NCI-H446 treated with DMSO at 0.1 percent for 48 hours (cell line): ENCODE data around the gene MAP3K19.
"Not testable (repeated sequence)": the region's sequence is repeated elsewhere in the genome, so short reads cannot be mapped to it uniquely, and the experiment has no call there.

ENCODE experiments used
- DNase-seq: peaks from one replicate; lab custom pipeline; 2025; lab: John Stamatoyannopoulos, UW

Gene MAP3K19

DNA sequence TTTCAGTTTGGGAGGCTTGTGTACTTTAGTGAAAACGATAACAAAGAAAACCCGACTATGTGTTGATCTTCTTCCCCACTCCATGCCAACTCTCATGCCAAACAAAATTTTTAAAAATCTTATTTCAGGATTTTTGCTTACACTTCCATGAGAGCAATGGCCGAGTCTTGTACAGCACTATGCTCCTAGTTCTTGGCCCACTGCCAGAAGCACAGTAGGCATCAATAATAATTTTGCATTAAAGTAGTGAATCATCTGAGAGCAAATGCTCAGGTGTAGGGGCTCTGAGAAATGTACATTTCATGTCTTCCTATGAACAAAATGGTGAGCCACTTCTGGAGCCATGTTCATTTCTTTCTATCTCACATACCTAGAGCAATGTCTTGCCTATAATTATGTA lies 62.2 kb downstream of the MAP3K19 start:
- no peak for DNase-seq

DNA sequence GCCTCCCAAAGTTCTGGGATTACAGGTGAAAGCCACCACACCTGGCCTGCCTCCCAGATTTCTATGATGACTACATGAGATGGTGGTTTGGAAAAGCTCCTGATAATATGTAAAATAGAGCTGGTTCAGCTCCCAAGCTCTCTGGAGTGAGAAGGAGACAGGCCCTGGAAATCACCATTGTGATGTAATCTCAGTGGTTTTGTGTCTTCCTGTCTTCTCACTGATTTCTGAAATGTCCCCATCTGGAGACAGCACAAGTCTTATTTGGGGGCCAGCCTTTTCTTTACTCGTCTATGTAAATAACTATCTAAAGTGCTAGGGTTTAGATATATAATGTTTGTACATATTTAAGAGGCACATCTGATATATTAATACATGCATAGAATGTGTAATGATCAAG lies 64.6 kb downstream of the MAP3K19 start:
- no peak for DNase-seq

DNA sequence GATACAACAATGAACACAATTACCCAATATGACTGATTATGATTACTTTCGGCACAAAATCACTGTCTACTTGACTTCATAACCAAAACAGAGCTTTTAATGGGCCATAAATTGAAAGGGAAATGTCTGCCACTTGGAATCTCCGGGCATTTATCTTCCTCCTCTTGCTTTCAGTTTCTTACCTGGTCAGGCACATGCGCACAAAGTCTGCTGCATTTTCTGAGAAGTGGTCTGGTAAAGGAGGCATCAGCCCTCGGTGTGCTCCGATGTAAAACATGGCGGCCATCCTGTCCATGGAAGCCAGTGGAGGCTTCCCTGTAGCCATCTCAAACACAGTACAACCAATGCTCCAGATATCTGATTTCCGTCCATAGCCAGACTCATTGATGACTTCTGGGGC lies 66.6 kb downstream of the MAP3K19 start:
- no peak for DNase-seq

DNA sequence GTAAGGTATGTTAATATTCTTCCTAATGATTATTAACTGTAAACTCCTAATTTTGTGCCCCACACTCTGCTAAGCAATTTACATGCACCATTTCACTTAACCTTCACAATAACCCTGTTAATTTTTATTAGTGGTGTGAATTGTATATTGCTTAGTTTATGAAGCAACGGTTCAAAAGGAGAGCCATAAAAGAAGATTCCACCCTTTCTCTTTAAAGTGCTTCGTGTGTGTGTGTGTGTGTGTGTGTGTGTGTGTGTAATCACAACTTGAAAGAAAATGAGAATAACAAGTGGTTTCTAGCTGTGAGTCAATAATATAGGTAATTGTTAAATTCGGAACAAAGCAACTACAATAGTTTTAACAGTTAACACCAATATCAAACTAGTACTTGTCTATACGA lies 68.0 kb downstream of the MAP3K19 start:
- no peak for DNase-seq

DNA sequence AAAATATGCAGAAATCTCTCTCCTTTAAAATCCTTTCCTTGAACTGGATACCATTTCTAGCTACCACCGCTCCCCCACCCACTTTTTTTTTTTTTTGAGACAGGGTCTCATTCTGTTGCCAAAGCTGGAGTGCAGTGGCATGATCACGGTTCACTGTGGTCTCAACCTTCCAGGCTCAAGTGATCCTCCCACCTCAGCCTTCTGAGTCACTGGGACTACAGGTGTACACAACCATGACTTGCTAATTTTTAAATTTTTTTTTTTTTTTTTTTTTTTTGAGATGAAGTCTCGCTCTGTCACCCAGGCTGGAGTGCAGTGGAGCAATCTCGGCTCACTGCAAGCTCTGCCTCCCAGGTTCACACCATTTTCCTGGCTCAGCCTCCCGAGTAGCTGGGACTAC lies 70.1 kb downstream of the MAP3K19 start:
- not testable (repeated sequence) for DNase-seq

DNA sequence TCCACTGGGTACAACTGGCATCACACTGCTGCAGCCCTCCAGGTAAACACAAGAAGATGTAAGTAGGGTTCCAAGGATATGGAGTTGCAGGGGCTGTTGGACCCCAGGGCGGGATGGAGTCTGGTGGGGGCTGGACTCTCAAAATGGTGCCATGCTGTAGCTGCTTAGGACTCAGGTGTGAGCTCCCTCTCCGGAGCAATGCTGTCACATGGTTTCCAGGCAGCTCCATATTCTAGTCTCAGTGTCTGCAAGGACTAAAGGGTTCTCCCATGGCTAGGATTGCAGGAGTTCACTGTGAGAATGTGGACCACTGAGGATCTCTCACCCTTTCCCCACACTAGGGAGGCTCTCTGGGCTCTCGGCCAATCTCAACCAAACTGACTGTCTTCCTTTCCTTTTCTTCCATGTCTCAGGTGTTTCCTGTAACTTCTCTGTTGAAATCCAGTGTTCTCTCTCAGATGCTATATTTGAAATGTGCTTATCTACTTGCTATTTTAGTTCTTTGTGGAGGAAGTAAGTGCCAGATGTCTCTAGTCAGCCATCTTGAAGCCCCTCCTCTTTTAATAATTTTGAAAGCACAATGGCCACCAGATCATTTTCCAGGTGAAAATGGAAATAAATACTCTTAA lies 71.1 kb downstream of the MAP3K19 start:
- no peak for DNase-seq

DNA sequence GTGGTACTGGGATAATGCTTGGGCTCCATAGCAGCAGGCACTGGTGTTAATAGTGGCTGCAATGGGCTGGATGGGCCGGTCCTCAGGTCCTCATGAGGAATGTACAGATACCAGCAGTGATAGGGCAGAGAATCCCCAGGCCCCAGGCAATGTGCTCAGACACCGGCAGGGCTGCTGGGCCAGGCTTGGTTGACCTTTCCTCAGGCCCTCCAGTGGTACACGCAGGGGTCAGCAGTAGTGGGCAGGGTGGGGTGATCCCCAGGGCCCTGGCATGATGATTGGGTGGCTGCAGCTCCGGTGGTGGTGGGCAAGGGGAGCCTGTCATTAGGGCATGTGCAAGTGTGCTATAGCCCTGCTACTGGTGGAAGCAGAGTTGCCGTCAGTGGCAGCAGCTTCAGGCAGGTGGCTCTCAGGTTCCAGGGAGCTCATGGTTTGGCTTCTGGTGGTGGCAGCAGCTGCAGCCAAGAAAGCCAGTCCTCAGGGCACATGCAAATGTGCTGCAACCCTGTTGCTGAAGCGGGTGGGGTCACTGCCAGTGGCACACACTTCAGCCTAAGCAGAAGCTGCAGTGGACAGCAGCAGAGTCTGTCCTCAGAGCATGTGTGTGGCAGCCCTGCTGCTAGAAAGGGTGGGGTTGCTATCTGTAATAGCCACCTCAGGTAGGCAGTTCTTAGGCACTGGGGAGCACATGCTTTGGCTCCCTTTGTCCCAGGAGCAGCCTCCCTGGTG lies 71.8 kb downstream of the MAP3K19 start:
- no peak for DNase-seq

DNA sequence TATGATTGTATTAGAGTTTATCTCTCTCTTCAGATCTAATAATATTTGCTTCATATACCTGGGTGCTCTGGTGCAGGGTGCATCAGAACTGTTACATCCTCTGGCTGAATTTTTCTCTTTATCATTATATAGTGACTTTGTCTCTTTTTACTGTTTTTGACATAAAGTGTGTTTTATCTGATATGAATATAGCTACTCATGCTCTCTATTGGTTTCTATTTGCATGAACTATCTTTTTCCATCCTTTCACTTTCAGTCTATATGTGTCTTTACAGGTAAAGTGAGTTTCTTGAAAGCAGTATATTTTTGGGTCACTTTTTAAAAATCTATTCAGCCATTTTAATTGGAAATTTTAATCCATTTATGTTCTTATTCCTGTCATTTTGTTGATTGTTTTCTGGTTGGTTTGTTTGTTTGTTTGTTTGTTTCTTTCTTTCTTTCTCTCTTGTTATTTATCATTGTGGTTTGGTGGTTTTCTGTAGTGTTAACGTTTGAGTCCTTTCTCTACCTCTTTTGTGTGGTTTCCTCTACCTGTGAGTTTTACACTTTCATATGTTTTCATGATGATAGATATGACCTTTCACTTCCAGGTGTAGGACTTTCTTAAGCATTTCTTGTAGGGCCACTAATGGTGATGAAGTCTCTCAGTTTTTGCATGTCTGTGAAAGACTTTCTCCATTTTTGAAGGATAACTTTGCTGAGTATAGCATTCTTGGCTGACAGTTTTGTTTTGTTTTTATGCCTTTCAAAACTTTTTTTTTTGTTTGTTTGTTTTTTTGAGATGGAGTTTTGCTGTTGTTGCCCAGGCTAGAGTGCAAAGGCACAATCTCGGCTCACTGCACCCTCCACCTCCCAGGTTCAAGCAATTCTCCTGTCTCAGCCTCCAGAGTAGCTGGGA lies 73.8 kb downstream of the MAP3K19 start:
- DNase-seq, result no peak

DNA sequence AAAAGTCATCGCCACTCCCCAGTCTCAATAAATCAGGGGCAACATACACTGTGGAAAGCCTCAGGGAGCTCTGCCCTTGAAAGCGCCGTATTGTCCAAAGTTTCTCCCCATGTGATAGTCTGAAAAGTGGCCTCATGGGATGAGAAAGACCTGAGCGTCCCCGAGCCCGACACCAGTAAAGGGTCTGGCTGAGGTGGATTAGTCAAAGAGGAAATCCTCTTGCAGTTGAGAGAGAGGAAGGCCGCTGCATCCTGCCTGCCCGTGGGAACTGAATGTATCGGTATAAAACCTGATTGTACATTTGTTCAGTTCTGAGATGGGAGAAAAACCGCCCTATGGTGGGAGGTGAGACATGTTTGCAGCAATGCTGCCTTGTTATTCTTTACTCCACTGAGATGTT lies 80.1 kb downstream of the MAP3K19 start:
- DNase-seq, result not testable (repeated sequence)

DNA sequence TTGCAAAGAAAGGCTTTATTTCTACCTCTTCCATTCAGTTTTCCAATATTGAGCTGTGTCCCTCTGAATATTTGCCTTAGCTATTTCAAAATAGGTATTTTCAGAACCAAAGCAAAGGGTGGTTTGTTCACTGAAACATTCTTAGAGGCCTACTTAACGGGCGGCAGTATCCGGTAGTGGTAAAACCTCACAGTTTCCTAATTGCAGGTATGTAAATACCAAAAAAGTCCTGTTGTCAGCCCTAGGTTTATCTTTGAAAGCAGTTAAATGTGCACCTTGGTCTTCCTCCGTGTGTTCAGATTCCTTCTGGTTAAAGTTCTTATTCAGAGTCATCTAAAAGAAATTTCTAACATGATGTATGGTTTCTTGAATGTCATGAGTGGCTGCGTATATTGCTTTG lies 89.8 kb downstream of the MAP3K19 start:
- no peak for DNase-seq

DNA sequence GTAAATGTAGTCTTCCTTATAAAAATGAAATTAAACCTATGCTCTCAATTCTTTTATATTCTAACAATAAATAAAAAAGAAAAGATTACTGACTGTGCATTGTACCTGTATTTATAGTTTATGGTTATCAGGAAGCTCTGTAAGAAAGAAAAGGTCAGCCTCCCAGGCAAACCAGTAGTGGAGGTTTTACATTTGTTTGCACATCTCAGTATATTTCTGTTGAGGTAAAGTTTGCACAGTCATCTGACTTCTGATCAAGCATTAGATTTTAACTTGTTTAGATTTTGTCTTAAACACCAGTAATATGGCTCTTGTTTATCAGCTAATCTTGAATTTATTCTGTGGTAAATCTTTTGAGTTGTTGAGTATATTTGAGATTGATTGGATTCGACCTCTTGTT lies 91.5 kb downstream of the MAP3K19 start:
- no peak for DNase-seq

DNA sequence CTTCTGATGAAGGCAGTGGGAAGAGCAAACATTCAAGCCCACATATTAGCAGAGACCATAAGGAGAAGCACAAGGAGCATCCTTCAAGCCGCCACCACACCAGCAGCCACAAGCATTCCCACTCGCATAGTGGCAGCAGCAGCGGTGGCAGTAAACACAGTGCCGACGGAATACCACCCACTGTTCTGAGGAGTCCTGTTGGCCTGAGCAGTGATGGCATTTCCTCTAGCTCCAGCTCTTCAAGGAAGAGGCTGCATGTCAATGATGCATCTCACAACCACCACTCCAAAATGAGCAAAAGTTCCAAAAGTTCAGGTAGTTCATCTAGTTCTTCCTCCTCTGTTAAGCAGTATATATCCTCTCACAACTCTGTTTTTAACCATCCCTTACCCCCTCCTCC lies 93.2 kb downstream of the MAP3K19 start:
- DNase-seq, result no peak

DNA sequence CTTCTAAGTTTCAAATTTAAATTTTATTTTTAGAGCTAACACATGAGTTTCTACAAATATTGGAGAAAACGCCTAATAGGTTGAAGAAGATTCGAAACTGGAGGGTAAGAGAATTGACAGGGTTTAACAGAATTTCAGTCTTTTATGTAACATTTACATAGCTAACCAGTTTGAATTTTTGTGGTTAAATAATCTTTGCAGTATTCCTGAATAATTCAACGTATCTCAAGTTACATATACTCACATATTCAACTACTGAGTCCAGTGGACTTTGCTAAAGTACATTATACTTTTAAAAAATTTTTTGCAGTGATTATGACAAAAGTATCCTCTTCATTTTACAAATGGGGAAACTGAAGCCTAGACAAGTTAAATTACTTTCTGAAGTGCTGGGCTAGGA lies 94.6 kb downstream of the MAP3K19 start:
- no peak for DNase-seq

DNA sequence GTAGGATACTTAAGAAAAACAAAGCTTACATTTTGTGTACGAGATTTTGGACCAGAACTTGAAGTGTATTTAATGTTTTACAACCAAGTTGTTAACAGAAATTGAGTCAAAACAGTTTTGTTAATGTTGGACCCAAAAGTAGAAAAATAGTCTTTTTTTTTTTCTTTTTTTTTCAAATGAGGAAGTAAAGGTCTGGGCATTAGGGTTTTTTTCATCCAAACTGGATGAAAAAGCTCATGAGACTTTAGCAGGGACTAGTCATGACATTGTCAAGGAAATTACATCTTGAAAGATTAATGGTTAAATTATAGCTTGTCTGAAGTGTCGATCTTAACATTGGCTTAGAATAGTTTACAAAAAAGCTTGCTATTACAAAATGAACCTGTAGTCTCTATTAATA lies 96.4 kb downstream of the MAP3K19 start:
- DNase-seq, result no peak

DNA sequence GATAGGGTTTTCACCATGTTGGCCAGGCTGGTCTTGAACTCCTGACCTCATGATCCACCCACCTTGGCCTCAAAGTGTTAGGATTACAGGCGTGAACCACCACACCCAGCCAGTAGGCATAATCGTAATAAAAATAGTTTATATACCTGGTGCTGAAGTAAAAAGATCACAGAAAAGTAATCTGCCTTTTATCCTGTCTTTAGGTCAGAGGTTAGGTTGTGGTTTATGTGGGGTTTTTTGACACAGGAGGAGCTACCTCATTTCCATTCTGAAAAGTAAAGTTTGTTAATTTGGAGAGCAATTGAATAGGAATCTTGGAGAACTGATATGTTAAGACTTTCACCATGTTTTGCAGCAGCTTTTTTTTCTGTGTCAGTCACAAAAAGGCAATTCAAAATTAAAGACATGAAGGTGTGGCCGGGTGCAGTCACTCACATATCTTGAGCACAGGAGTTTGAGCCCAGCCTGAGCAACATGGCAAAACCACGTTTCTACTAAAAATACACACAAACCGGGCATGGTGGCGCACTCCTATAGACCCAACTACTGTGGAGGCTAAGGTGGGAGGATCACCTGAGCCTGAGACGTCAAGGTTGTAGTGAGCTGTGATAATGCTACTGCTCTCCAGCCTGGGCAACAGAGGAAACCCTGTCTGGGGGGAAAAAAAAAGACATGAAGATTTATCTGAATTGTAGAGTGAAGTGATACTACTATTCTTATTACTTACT lies 97.1 kb downstream of the MAP3K19 start:
- DNase-seq, result no peak

DNA sequence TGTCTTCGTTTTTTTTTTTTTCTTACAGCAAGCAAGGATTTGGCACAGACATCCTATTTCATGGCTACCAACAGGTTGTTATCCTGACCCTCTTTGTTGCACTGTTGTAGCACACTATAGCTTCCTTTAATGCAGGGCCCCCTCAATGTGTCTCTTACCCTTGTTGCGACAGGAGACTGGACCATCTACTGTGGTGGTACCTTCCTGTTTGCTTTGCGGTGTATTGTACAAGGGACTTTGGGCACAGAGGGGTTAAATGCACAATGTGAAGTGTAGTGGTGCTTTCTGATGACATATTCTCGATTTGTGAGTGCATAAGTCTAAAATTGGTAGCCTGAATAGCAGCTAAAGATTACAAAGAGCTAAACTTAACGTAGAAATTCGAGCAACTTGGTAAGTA lies 101.2 kb downstream of the MAP3K19 start:
- no peak for DNase-seq

DNA sequence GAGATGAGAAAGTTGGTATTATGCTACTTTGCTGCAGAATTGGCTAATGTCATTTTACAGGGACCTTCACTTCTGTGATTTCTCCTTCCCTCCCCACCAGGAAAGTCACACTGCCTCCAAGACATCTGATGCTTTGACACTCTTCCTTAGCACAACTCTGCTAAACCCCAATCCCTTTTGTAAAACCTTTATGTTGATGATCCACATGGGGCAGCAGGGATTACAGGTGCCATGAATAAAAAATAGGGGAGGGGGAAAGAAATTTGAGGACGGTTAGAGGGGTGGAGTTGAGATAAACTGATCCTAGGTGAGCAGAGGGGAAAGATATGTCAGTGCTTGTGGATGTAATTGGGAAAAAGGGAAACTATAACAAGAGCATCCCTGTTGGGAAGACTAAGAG lies 102.3 kb downstream of the MAP3K19 start:
- DNase-seq, result no peak

DNA sequence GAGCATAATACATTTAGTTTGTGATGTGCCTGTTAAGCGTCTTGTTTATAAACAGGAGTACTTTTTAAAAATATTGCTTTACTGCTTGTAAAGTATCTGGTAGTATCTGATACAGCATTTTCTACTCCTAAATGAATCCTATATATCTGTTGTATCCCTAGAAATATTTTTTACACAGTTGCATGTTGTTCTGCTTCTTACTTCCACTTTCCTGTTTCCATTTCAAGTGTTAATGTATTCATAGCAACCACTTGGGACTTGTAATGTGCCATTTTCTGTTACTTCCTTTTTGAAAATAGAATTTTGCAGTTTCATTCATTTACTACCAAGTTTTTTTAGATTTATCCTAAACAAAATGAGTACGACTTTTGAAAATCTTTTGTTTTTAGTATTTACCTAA lies 103.7 kb downstream of the MAP3K19 start:
- no peak for DNase-seq

DNA sequence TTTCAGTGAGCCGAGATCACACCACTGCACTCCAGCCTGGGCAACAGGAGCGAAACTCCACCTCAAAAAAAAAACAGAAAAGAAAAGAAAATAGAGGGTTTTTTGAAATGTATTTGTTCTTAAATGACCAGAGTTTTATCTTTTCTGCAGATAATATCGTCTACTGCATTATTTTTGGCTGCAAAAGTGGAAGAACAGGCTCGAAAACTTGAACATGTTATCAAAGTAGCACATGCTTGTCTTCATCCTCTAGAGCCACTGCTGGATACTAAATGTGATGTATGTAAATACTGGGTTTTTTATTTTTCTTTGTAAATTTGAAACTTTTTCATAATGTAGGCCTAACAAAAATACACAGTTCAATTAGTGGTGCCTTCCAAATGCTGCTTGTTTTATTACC lies 110.6 kb downstream of the MAP3K19 start:
- DNase-seq, result no peak

DNA sequence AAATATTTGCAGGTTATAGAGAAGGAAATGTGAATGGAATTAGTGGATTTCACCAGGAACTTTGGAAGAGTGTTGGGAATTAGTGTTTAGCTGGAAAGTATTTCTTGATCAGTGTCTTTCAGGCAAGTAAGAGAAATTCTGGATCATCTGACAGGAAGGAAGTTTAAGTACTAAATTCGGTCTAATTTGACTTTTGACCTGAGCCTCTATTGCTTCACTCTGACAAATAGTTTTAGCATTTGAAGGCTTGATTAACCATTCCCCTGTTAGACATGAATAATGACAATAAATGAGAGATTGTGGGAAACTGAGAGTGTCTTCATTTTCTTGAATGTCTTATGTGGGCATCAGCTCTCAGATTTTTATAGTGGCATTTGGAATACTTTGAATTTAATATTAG lies 112.6 kb downstream of the MAP3K19 start:
- no peak for DNase-seq

DNA sequence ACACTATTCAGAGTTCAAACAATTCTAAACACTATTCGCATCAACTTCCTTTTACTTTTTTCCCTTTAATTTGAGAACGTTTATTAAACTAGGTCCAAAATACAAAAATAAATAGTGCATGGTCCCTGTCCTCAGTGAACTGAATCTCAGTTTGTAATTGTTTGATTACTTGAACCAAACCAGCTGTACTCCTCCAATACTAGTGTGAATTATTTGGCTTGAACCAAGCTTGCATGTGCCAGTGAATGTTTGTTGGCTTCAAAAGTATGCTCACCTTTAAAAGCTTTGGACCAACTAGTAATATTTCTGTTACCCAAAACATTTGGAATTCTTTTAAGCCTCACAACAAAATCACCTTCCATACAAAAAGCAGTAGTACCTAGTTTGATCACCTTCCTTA lies 113.1 kb downstream of the MAP3K19 start:
- no peak for DNase-seq

DNA sequence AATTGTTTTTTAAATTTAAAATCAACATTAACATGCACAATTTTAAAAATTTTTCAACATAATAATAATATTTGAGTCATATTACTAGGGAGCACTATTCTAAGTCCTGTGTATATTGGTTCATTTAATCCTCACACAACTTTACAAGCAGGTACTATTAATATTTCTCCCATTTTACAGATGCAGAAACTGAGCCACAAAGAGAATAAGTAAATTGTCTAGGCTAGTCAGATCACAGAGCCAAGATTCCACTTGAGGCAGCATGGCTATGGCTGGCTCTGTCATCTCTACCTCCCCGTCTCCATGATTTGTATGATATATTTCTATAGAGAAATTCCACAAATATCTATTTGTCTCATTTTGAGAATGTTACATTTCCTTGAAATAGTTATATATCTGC lies 113.5 kb downstream of the MAP3K19 start:
- DNase-seq, result no peak
